Esophagus muscularis mucosa (tissue), 3 donors: ENCODE results near the gene DPYSL4.

Source experiments
- POLR2A ChIP-seq: fragments of 450-650 bp; IDR thresholded peaks from one replicate; pipeline ENCODE4 v1.6.1; 2017; ENCODE audit warnings: antibody characterized with exemption, moderate library complexity, mild to moderate bottlenecking, low read depth
- TF ChIP-seq, protein P1 (sequence below), 3 experiments: fragments of 200-600 bp in 2 of 3; fragments of 450-650 bp in 1 of 3; sonication (generic) in 2 of 3; IDR thresholded peaks; one replicate each; pipeline ENCODE4 v1.5.1; 2017 to 2019; ENCODE audit warnings: antibody characterized with exemption in 3 of 3, mild to moderate bottlenecking in 2 of 3, moderate library complexity in 1 of 3

DNA sequence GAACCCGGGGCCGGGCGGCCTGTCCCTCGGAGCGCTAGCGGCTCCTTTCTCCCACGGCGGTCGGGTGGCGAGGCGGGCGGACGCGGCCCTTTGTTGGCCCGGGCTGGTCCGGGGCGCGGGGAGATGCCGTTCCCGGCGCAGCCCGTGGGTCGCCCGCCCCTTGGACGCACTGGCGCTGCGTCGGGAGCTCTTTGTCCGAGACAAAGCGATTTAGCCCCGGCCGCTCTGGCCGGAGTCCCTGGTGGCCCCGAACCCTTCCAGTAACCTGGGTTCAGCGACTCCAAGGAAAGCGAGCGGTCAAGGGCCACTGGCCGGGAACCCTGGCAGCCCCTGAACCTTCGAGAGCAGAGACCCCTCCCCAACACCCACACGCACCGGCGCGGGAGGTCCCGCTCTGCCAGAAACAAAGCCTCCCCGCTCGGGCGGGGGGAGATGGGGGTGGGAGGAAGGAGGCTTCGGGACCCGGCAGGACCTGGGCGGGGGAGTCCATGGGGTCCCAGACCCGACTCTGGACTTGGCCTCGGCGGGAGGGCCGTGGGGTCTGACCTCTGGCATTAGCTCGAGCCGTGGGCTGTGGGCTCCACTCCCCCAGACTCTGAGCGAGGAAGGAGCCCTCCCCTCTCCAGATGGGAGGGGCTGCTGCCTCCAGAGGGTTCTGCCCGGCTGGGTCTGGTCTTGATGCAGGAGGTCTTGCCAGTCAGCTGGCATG, 836 bp downstream of the DPYSL4 start:
- TF ChIP-seq, protein P1, sequence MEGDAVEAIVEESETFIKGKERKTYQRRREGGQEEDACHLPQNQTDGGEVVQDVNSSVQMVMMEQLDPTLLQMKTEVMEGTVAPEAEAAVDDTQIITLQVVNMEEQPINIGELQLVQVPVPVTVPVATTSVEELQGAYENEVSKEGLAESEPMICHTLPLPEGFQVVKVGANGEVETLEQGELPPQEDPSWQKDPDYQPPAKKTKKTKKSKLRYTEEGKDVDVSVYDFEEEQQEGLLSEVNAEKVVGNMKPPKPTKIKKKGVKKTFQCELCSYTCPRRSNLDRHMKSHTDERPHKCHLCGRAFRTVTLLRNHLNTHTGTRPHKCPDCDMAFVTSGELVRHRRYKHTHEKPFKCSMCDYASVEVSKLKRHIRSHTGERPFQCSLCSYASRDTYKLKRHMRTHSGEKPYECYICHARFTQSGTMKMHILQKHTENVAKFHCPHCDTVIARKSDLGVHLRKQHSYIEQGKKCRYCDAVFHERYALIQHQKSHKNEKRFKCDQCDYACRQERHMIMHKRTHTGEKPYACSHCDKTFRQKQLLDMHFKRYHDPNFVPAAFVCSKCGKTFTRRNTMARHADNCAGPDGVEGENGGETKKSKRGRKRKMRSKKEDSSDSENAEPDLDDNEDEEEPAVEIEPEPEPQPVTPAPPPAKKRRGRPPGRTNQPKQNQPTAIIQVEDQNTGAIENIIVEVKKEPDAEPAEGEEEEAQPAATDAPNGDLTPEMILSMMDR (IDR thresholded peaks at IDR 0.05): no peak
- no peak for TF ChIP-seq POLR2A
